Erythroblast (primary cell): ENCODE results near the gene MAPK14.

Source experiments
- GATA1 ChIP-seq: IDR thresholded peaks from 2 replicates; pipeline ENCODE4 v1.6.1; 2011; ENCODE audit warnings: low read depth, mild to moderate bottlenecking, control low read depth, low read length, moderate library complexity
- POLR2A ChIP-seq: IDR thresholded peaks from 2 replicates; pipeline ENCODE4 v1.6.1; 2011; ENCODE audit warnings: mild to moderate bottlenecking, low read length

- TF ChIP-seq POLR2A = no peak
- no peak for TF ChIP-seq GATA1
Measured at GRCh38 chr6:36126121-36126520, 98.5 kb downstream of the MAPK14 start.
